GM12892 (cell line): ENCODE data around the gene CDC23.
"Not testable (repeated sequence)": the region's sequence is repeated elsewhere in the genome, so short reads cannot be mapped to it uniquely, and the experiment has no call there.

ENCODE experiments used
- DNase-seq: peaks from one replicate; pipeline ENCODE4 v3.0.0; 2011; ENCODE audit not compliant: insufficient read length
- FAIRE-seq: peaks from 2 replicates; lab custom pipeline; 2011; peaks lifted over from hg19 to GRCh38; lab: Jason Lieb, UNC
- POLR2A ChIP-seq: IDR thresholded peaks from 2 replicates; pipeline ENCODE4 v1.6.1; 2011; ENCODE audit warnings: low read depth, low read length, control low read depth
- POLR2AphosphoS5 ChIP-seq: IDR thresholded peaks from 2 replicates; pipeline ENCODE4 v1.6.1; 2011; ENCODE audit warnings: low read depth, low read length, control low read depth
- TAF1 ChIP-seq: IDR thresholded peaks from 2 replicates; pipeline ENCODE4 v1.6.1; 2011; ENCODE audit warnings: low read depth, mild to moderate bottlenecking, control low read depth, low read length, borderline replicate concordance

The CDC23 gene

GRCh38 chr5:138163721-138164120 lies 49.4 kb downstream of the CDC23 start:
- DNase-seq, result no peak
- FAIRE-seq, result no peak
- TF ChIP-seq POLR2A (no peak), TAF1 (no peak), POLR2AphosphoS5 (no peak)

DNA sequence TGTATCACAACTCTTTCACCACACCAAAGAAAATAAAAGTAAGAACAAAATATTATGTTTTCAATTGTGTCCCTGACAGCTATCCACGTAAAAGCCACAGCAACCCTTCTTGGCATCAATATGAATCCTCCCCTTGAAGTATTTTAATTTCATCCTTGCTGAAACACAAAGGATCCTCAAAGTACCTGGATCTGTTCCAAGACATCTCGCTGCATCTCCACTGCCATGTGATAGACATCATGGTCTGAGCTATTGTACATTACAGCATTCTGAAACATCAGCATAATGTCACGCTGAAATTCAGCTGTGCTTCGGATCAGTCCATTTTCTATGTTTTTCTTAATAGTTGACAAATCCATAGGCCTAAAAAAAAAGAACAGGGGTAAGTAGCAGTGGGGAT lies 52.4 kb downstream of the CDC23 start:
- no peak for DNase-seq
- FAIRE-seq, result no peak
- TF ChIP-seq POLR2AphosphoS5 (no peak), POLR2A (no peak), TAF1 (no peak)

DNA sequence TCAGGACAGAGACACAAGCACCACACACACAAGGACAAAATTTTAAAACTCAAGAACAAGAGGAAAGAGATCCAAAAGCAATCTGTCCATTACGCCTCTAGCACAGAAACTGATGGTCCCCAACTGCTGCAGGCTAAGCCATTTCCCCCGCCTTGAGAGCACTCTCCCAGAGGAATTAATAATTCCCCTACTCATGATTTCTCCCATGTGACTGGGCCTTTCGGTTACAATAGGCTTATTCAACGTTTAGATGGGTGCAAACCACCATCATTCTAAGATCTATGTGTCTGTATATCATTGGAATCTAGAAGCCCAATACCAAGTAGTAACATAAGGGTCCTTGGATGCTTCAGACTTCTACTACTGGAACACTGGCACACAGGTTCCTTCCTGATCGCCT lies 53.5 kb downstream of the CDC23 start:
- FAIRE-seq (no peak), DNase-seq (no peak)
- TF ChIP-seq POLR2A (no peak), TAF1 (no peak), POLR2AphosphoS5 (no peak)

DNA sequence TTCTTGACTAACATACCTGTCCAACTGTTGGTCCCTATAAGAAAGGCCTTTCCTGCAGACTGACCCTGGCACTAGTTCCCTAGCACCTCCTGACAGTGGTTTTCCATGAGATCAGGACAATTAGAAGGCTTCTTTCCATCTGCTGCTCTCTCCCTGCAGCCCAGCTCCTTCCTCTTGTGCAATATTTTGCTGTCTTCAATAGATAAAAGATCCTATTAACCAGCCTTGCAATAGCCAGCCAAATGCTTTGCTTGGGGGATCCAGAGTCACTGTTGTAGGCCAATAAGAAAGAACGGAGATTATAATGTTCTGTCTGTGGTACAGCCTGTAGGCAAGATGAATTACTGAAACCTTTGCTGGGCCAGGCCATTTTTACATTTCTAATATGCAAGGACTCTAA lies 55.5 kb downstream of the CDC23 start:
- FAIRE-seq (no peak), DNase-seq (no peak)

DNA sequence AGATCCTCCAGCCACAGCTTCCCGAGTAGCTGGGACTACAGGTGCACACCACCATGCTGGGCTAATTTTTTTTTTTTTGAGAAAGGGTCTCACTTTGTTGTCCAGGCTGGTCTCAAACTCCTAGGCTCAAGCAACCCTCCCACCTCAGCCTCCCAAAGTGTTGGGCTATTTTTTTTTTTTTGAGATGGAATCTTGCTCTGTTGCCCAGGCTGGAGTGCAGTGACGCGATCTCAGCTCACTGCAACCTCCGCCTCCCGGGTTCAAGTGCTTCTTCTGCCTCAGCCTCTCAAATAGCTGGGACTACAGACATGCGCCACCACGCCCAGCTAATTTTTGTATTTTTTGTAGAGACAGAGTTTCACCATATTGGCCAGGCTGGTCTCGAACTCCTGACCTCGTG lies 57.1 kb downstream of the CDC23 start:
- not testable (repeated sequence) for FAIRE-seq, DNase-seq

More for the DNA sequence above, 55.5 kb downstream of the CDC23 start:
- TF ChIP-seq TAF1 (no peak), POLR2A (no peak), POLR2AphosphoS5 (no peak)

DNA sequence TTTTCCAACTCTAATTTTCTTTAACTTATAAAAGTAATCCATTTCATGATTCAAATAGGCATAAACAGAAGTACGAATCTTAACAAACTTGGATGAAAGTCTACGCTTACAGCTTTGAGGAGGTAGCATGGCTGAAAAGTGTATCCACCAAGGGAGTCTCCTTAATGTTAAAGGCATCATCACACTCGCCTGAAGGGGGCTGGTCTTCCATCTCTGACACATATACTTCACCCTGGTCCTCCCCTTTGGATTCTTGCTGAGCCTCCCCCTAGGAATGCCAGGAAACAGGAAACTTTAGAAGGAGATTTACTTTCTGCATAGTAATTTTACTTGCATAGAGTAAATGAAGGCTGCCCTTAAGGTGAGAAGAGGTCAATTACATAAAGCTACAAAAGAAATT lies 63.6 kb downstream of the CDC23 start:
- TF ChIP-seq TAF1 (no peak), POLR2A (no peak), POLR2AphosphoS5 (no peak)
- DNase-seq (no peak), FAIRE-seq (no peak)

DNA sequence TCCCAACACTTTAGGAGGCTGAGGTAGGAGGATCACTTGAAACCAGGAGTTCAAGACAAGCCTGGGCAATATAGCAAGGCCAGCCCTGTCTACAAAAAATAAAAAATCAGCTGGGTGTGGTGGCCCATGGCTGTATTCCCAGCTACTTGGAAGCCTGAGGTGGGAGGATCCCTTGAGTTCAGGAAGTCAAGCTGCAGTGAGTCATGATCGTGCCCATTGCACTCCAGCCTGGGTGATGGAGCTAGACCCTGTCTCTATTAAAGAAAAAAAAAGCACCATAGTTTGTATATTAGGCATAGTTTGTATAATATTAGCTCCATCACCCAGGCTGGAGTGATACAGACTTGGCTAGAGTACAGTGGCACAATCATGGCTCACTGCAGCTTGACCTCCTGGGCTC lies 64.3 kb downstream of the CDC23 start:
- TF ChIP-seq POLR2AphosphoS5 (no peak), POLR2A (no peak), TAF1 (no peak)
- DNase-seq (no peak), FAIRE-seq (no peak)

- DNase-seq, FAIRE-seq: not testable (repeated sequence)
These were observed 69.5 kb downstream of the CDC23 start for GRCh38 chr5:138143578-138143977.

GRCh38 chr5:138141734-138142133 lies 71.4 kb downstream of the CDC23 start:
- FAIRE-seq (no peak), DNase-seq (no peak)
- TF ChIP-seq POLR2A (no peak), POLR2AphosphoS5 (no peak), TAF1 (no peak)

DNA sequence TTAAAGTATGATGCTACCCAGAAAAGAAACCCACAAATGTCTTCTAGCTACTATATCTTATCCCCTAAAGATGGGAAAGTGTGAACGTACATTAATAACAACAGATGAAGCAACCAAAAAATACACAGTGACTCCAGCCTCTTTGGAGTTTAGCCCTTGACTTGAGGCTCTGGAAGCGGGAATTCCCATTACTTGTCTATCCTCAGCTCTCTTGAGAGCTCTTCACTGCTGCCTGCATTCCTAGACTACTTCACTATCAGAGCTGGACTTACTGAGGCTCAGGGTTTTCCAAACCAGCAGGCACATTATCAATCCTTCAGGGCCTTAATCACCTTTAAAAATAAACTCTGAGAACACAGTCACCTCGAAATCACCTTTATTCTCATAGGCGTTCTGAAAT lies 72.9 kb downstream of the CDC23 start:
- no peak for FAIRE-seq
- no peak for DNase-seq
- TF ChIP-seq TAF1, result no peak
- TF ChIP-seq POLR2AphosphoS5, result no peak
- no peak for TF ChIP-seq POLR2A

GRCh38 chr5:138139781-138140090 lies 73.4 kb downstream of the CDC23 start:
- FAIRE-seq (no peak), DNase-seq (no peak)
- no peak for TF ChIP-seq POLR2AphosphoS5
- TF ChIP-seq POLR2A, result no peak
- no peak for TF ChIP-seq TAF1

GRCh38 chr5:138138949-138139780 lies 74.0 kb downstream of the CDC23 start, which contains the start of gene NME5:
TSS of gene NME5 (minus strand) at chr5:138139428. CDS start at chr5:138138780, 648 bp downstream.
- peak; percentile 44 for FAIRE-seq
- TF ChIP-seq POLR2AphosphoS5 (no peak), TAF1 (no peak), POLR2A (no peak)
- peak; percentile 29 for DNase-seq
